ENCODE measurements around the gene EYS. TPM values are rescaled to one million over a fixed set of nuclear protein-coding genes. Genes with fewer than 3 reads are reported as not detected.

EYS gene
- total and polyA plus RNA-seq, 9 of the 15 experiments (the other 6 are each of a cell fraction or from before 2014, with no cell fraction given), result 0.03 to 0.36 (median 0.10) TPM; not detected in 2

- CTCF ChIA-PET (ENCODE audit: low intra/inter-chr PET ratio), result no interaction called here
- DNase-seq (ENCODE audit: extremely low read depth in 1 of 4, low spot score in 3 of 4) (no peak), ATAC-seq (no peak), FAIRE-seq (no peak)
- in situ Hi-C loops (cut with MboI), result no loop called here
- no peaks in the 10 kb centered on the region for H3K9me3 ChIP-seq (replicated peaks; ENCODE audit: control insufficient read depth, insufficient read depth, low read depth, low read length)
- H3K4me2 ChIP-seq (ENCODE audit: insufficient read depth, low read length), result no peak overlapping the region
- no peak overlapping the region for H3K4me3 ChIP-seq
- no peak overlapping the region for H2AFZ ChIP-seq (ENCODE audit: low read depth, low read length)
- H3K9ac ChIP-seq (ENCODE audit: insufficient read depth in 1 of 2, low read depth in 2 of 2, low read length in 2 of 2), result no peak overlapping the region
- no peak overlapping the region for H3K27ac ChIP-seq (ENCODE audit: extremely low read depth, low read depth, low read length)
- POLR2A ChIA-PET, result no interaction called here
- no TSS peak for BruUV-seq (replicated peaks)
- H4K20me1 ChIP-seq (replicated peaks; ENCODE audit: control insufficient read depth, insufficient read depth, low read length), result no peaks in the 10 kb centered on the region
- no peaks in the 10 kb centered on the region for H3K4me1 ChIP-seq (replicated peaks in 1 of 2; ENCODE audit: control insufficient read depth in 2 of 2, insufficient read depth in 2 of 2, low read length in 2 of 2)
- no peaks in the 10 kb centered on the region for H3K79me2 ChIP-seq (ENCODE audit: control insufficient read depth, insufficient read depth, low read length)
- intact Hi-C loops (cut with micrococcal nuclease), result no loop called here
- H3K9me1 ChIP-seq (ENCODE audit: control insufficient read depth, insufficient read depth, low read length), result no peaks in the 10 kb centered on the region
- H3K36me3 ChIP-seq (ENCODE audit: control insufficient read depth, insufficient read depth, low read length), result no peaks in the 10 kb centered on the region
- TF ChIP-seq U2AF2 (optimal IDR thresholded peaks at IDR 0.05; ENCODE audit: low read depth, low read length) (no peak), PTBP1 (IDR thresholded peaks at IDR 0.05; ENCODE audit: low read depth, low read length) (no peak), NR4A1 (CRISPR knock-in tag; IDR thresholded peaks at IDR 0.05) (no peak), NR4A1 (tag; IDR thresholded peaks at IDR 0.05) (no peak), PURB (CRISPR knock-in tag; IDR thresholded peaks at IDR 0.05; ENCODE audit: low read depth) (no peak), ZNF121 (CRISPR knock-in tag; conservative IDR thresholded peaks at IDR 0.05) (no peak), ZNF764 (CRISPR knock-in tag; IDR thresholded peaks at IDR 0.05; ENCODE audit: low read depth) (no peak)
- 0% methylated on average over 2 of the region's 2 CpGs for WGBS (ENCODE audit: insufficient coverage, low coverage, missing lambda C conversion rate)
- no peaks in the 10 kb centered on the region for H3K27me3 ChIP-seq (ENCODE audit: control insufficient read depth in 2 of 2, insufficient read depth in 2 of 2, low read length in 2 of 2)
These were observed 308.2 kb downstream of the EYS start for GRCh38 chr6:65398851-65399250.

- FAIRE-seq (no peak), ATAC-seq (no peak)
- no peak for TF ChIP-seq ETS2 (tag; IDR thresholded peaks at IDR 0.05; ENCODE audit: borderline replicate concordance, poor library complexity, severe bottlenecking)
- no peak for TF ChIP-seq CEBPZ (IDR thresholded peaks at IDR 0.05; ENCODE audit: borderline replicate concordance, low read depth, low read length)
These were observed 356.5 kb downstream of the EYS start for GRCh38 chr6:65350530-65350929.

More at GRCh38 chr6:65350530-65350929, 356.5 kb downstream of the EYS start:
- no peak overlapping the region for H3K9ac ChIP-seq (ENCODE audit: insufficient read depth in 1 of 2, low read depth in 2 of 2, low read length in 2 of 2)
- H3K27ac ChIP-seq (ENCODE audit: extremely low read depth, low read depth, low read length), result no peak overlapping the region
- in situ Hi-C loops (cut with MboI) (no loop called here), intact Hi-C loops (cut with micrococcal nuclease) (no loop called here)
- no peaks in the 10 kb centered on the region for H3K36me3 ChIP-seq (ENCODE audit: control insufficient read depth, insufficient read depth, low read length)
- no peaks in the 10 kb centered on the region for H4K20me1 ChIP-seq (replicated peaks; ENCODE audit: control insufficient read depth, insufficient read depth, low read length)
- CTCF ChIA-PET (ENCODE audit: low intra/inter-chr PET ratio), result no interaction called here
- no peaks in the 10 kb centered on the region; the same call in 1 of the 2 replicates for H3K9me3 ChIP-seq (replicated peaks; ENCODE audit: control insufficient read depth, insufficient read depth, low read depth, low read length)
- no peaks in the 10 kb centered on the region for H3K79me2 ChIP-seq (ENCODE audit: control insufficient read depth, insufficient read depth, low read length)
- no peak for DNase-seq (ENCODE audit: extremely low read depth in 1 of 4, low spot score in 3 of 4)
- POLR2A ChIA-PET, result no interaction called here
- WGBS (ENCODE audit: insufficient coverage, low coverage, missing lambda C conversion rate), result 1% methylated on average over 4 of the region's 4 CpGs
- no peak overlapping the region for H3K4me2 ChIP-seq (ENCODE audit: insufficient read depth, low read length)
- BruUV-seq (replicated peaks), result no TSS peak
- H3K4me3 ChIP-seq, result no peak overlapping the region
- no peaks in the 10 kb centered on the region for H3K27me3 ChIP-seq (ENCODE audit: control insufficient read depth in 2 of 2, insufficient read depth in 2 of 2, low read length in 2 of 2)
- no peak overlapping the region for H2AFZ ChIP-seq (ENCODE audit: low read depth, low read length)
- no peaks in the 10 kb centered on the region for H3K9me1 ChIP-seq (ENCODE audit: control insufficient read depth, insufficient read depth, low read length)
- no peaks in the 10 kb centered on the region for H3K4me1 ChIP-seq (replicated peaks in 1 of 2; ENCODE audit: control insufficient read depth in 2 of 2, insufficient read depth in 2 of 2, low read length in 2 of 2)
